ENCODE data around the gene JAG1. TPM values are rescaled to one million over a fixed set of nuclear protein-coding genes. Genes with fewer than 3 reads are reported as not detected.
A peak's percentile ranks its signal among the peaks of the same experiment; 100 is the strongest.

Gene JAG1
- polyA plus RNA-seq, 1 donor (not counting 4 experiments of a cell fraction or from before 2014, with no cell fraction given), result 84.2 TPM

DNA sequence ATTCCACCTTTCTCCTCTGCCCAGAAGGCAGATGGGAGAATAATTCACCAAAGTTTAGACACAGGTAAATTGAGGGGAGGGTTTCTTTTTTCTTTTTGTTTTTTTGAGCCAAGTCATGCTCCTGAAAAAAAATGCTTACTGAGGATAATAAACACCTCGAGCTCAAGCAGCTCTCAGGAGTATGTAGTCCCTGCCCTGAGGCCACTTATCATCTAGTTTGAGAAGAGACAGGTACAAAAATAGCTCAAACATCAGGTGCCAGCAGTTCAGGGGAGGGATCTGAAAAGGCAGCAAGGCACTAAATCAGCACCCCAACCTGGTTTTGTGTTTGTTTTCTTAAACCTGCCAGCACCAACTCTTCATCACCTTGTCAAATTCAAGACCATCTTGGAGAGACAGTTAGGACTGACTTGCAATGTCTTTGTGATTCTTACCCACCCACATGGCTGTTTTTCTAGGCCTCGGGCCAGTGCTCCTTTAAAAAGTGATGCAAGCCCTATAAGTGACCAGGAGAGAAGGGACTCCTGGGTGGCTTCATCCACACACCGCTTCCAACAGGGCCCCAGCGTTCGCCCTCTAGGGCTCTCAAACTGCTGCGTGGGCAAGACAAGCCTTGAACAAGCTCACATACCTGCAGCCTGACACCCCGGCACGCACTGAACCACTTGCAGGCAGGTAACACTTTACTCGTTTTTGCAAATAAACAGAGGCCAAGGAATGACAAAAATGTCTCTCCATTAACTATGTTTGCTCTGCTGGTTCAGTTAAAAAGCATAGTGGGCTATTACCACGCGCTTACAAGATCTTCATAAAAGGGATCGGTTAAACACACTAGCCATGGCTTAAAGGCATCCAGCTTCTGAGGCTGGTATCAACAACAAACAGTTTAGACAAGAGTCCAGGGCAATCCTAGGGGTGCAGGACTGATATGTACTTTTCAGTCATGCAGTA lies 13.9 kb downstream of the JAG1 start:
- Histone ChIP-seq H3K9me1 (ENCODE audit: control insufficient read depth, extremely low read depth, insufficient read depth, low read length) (peaks cover 15% of the 10 kb centered on the region), H3K9me3 (ENCODE audit: control insufficient read depth, low read depth, low read length) (no peaks in the 10 kb centered on the region), H3K36me3 (ENCODE audit: control insufficient read depth in 2 of 2, extremely low read depth in 1 of 2, insufficient read depth in 2 of 2, low read length in 2 of 2) (peaks cover 48 to 87% of the 10 kb centered on the region in 2 experiments), H4K20me1 (ENCODE audit: control insufficient read depth, extremely low read depth, insufficient read depth, low read length) (peaks cover 79% of the 10 kb centered on the region), H3K79me2 (ENCODE audit: control insufficient read depth, insufficient read depth, low read length) (peaks cover 100% of the 10 kb centered on the region), H3K4me1 (ENCODE audit: control insufficient read depth, extremely low read depth, insufficient read depth, low read length) (peaks cover 99% of the 10 kb centered on the region), H3K4me2 (ENCODE audit: control insufficient read depth, extremely low read depth, insufficient read depth, low read depth, low read length) (peak overlapping the region; percentile 47), H3K9ac (ENCODE audit: control insufficient read depth, extremely low read depth, insufficient read depth, low read length) (peak overlapping the region; percentile 36), H3K4me3 (ENCODE audit: control insufficient read depth in 2 of 3, extremely low read depth in 1 of 3, insufficient read depth in 2 of 3, low read depth in 1 of 3, low read length in 3 of 3) (no peak overlapping the region), H2AFZ (ENCODE audit: control insufficient read depth, low read length) (no peak overlapping the region), H3K27ac (ENCODE audit: control insufficient read depth, insufficient read depth, low read length) (peak overlapping the region; percentile 62), H3K27me3 (ENCODE audit: control insufficient read depth, extremely low read depth, insufficient read depth, low read length) (no peaks in the 10 kb centered on the region)
- dilution Hi-C loops (cut with MboI; ENCODE audit: extremely low pct_ligation_motif_present, low sequenced_read_pairs), result no loop called here
- TF ChIP-seq EZH2 (IDR thresholded peaks at IDR 0.05; ENCODE audit: low read length), result no peak
- TF ChIP-seq, protein P1, sequence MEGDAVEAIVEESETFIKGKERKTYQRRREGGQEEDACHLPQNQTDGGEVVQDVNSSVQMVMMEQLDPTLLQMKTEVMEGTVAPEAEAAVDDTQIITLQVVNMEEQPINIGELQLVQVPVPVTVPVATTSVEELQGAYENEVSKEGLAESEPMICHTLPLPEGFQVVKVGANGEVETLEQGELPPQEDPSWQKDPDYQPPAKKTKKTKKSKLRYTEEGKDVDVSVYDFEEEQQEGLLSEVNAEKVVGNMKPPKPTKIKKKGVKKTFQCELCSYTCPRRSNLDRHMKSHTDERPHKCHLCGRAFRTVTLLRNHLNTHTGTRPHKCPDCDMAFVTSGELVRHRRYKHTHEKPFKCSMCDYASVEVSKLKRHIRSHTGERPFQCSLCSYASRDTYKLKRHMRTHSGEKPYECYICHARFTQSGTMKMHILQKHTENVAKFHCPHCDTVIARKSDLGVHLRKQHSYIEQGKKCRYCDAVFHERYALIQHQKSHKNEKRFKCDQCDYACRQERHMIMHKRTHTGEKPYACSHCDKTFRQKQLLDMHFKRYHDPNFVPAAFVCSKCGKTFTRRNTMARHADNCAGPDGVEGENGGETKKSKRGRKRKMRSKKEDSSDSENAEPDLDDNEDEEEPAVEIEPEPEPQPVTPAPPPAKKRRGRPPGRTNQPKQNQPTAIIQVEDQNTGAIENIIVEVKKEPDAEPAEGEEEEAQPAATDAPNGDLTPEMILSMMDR (optimal IDR thresholded peaks at IDR 0.05 in 1 of 3, IDR thresholded peaks at IDR 0.05 in 1 of 3, conservative IDR thresholded peaks at IDR 0.05 in 1 of 3; ENCODE audit: extremely low read depth in 1 of 3, insufficient read depth in 2 of 3, low read length in 3 of 3), result no peak
- DNase-seq (ENCODE audit: low read depth, low spot score) (no peak), FAIRE-seq (peak; percentile 77)

DNA sequence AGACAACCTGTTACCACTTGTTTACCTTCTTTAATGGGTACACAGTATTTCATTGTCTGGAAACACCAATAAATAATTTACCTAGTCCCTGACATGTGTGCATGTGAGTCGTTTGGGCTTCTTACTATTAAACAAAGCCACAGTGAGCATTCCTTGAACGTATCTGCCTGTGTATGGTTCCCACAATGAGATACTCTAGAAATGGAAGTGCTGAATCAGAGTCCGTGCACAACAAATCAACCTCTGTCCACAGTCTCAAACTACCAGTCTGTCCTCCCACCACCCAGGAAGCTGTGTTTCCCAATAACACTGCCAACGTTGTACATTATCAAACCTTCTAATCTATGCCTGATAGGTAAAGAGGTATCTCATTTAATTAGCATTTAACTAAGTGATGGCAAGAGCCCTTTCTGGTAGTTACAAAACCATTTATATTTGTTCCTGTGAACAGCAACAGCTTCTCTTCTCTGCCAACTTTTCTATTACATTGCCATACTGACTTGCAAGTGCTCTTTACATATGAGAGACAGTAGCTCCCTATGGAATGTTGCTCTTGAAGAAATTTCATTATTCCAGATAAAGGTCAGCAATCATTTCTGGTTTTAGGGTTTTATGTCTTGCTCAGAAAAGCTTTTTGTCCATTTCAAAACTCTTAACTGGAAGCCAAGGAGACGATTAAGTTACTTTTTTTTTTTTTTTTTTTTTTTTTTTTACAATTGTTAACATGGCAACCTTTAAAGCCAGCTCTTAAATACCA lies 14.7 kb downstream of the JAG1 start:
- peaks cover 78% of the 10 kb centered on the region for H4K20me1 ChIP-seq (ENCODE audit: control insufficient read depth, extremely low read depth, insufficient read depth, low read length)
- no peak overlapping the region for H3K4me3 ChIP-seq (ENCODE audit: control insufficient read depth in 2 of 3, extremely low read depth in 1 of 3, insufficient read depth in 2 of 3, low read depth in 1 of 3, low read length in 3 of 3)
- peaks cover 15% of the 10 kb centered on the region for H3K9me1 ChIP-seq (ENCODE audit: control insufficient read depth, extremely low read depth, insufficient read depth, low read length)
- peaks cover 99% of the 10 kb centered on the region for H3K79me2 ChIP-seq (ENCODE audit: control insufficient read depth, insufficient read depth, low read length)
- H3K4me1 ChIP-seq (ENCODE audit: control insufficient read depth, extremely low read depth, insufficient read depth, low read length), result peaks cover 99% of the 10 kb centered on the region
- H3K9me3 ChIP-seq (ENCODE audit: control insufficient read depth, low read depth, low read length), result no peaks in the 10 kb centered on the region
- TF ChIP-seq, protein P1 (optimal IDR thresholded peaks at IDR 0.05 in 1 of 3, IDR thresholded peaks at IDR 0.05 in 1 of 3, conservative IDR thresholded peaks at IDR 0.05 in 1 of 3; ENCODE audit: extremely low read depth in 1 of 3, insufficient read depth in 2 of 3, low read length in 3 of 3), result no peak
- no peak for TF ChIP-seq EZH2 (IDR thresholded peaks at IDR 0.05; ENCODE audit: low read length)
- H3K4me2 ChIP-seq (ENCODE audit: control insufficient read depth, extremely low read depth, insufficient read depth, low read depth, low read length), result peak overlapping the region; percentile 17
- FAIRE-seq (no peak), DNase-seq (ENCODE audit: low read depth, low spot score) (no peak)
- H3K27ac ChIP-seq (ENCODE audit: control insufficient read depth, insufficient read depth, low read length), result peak overlapping the region; percentile 62
- H2AFZ ChIP-seq (ENCODE audit: control insufficient read depth, low read length), result no peak overlapping the region
- dilution Hi-C loops (cut with MboI; ENCODE audit: extremely low pct_ligation_motif_present, low sequenced_read_pairs), result no loop called here
- H3K36me3 ChIP-seq (ENCODE audit: control insufficient read depth in 2 of 2, extremely low read depth in 1 of 2, insufficient read depth in 2 of 2, low read length in 2 of 2), result peaks cover 50 to 91% of the 10 kb centered on the region in 2 experiments
- H3K27me3 ChIP-seq (ENCODE audit: control insufficient read depth, extremely low read depth, insufficient read depth, low read length), result no peaks in the 10 kb centered on the region
- H3K9ac ChIP-seq (ENCODE audit: control insufficient read depth, extremely low read depth, insufficient read depth, low read length), result no peak overlapping the region
